Measurements from ENCODE around the gene NCKAP1.

DNA sequence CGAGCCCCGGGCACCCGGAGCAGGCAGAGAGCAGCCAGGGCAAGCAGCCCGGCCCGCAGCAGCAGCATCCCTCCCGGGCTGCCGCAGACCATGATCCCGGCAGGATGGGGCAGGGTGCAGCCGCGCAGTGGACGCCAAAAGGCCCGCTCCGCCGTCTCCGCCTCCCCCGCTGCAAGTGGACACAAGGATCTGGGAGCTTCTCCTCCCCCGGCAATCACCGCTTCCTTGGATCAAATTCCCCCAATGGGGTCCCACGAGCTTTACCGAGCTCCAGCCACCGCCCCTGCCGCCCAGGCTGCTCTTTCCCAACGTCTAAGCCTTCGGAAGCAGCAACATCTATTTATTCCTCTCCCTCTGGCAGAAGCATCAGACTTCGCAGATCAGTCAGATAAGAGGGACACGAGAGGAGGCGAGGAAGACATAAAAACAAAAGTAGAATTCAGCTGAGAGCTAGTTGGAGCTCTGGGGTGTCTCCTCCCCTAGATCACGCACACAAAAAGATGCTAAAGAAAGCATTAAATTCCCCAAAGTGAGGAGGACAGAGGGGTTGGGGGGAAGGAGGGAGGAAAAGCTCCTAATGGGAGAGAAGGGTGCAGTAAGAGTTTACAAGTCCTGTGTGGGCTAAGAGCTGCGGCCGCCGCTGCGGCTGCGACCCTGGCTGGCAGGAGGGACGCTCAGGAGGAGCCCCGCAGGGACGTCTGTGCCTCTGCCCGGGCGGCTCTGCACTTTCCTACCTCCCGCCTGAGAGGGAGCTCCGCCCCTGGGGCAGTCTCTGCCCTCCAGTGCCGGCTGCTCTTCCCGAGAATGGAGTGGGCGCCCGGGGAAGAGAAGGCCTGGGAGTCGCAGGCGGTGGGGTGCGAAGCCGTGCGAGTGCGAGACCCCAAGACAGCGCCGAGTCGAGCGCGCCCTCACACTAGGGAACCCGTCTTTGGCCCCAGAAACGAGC is 171.5 kb downstream of the NCKAP1 start, which contains the start of gene FRZB:
- TF ChIP-seq EGR1 (IDR thresholded peaks at IDR 0.05; ENCODE audit: low read depth in 2 of 2) (no peak), NR2F2 (IDR thresholded peaks at IDR 0.05) (no peak), YY1 (IDR thresholded peaks at IDR 0.05) (no peak), ZBTB33 (IDR thresholded peaks at IDR 0.05) (no peak), TAF1 (conservative IDR thresholded peaks at IDR 0.05) (no peak)
- TF ChIP-seq, protein P1, sequence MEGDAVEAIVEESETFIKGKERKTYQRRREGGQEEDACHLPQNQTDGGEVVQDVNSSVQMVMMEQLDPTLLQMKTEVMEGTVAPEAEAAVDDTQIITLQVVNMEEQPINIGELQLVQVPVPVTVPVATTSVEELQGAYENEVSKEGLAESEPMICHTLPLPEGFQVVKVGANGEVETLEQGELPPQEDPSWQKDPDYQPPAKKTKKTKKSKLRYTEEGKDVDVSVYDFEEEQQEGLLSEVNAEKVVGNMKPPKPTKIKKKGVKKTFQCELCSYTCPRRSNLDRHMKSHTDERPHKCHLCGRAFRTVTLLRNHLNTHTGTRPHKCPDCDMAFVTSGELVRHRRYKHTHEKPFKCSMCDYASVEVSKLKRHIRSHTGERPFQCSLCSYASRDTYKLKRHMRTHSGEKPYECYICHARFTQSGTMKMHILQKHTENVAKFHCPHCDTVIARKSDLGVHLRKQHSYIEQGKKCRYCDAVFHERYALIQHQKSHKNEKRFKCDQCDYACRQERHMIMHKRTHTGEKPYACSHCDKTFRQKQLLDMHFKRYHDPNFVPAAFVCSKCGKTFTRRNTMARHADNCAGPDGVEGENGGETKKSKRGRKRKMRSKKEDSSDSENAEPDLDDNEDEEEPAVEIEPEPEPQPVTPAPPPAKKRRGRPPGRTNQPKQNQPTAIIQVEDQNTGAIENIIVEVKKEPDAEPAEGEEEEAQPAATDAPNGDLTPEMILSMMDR (IDR thresholded peaks at IDR 0.05; ENCODE audit: low read depth, low read length, missing input control) = no peak
- TF ChIP-seq, protein P2, sequence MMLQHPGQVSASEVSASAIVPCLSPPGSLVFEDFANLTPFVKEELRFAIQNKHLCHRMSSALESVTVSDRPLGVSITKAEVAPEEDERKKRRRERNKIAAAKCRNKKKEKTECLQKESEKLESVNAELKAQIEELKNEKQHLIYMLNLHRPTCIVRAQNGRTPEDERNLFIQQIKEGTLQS (IDR thresholded peaks at IDR 0.05) = no peak

All from liver (tissue), 3 donors.